Measurements from ENCODE around the gene VPS26C. TPM values are rescaled to one million over a fixed set of nuclear protein-coding genes. Genes with fewer than 3 reads are reported as not detected.

The VPS26C gene
- total and polyA plus RNA-seq, 2 of the 8 experiments (the other 6 are each of a cell fraction or from before 2014, with no cell fraction given): 43.5 to 71.6 TPM

GRCh38 chr21:37281993-37282392, 14.9 kb upstream of the VPS26C start:
- no peak overlapping the region for H2BK12ac ChIP-seq (ENCODE audit: low read depth, low read length)
- H3K27ac ChIP-seq (ENCODE audit: low read depth, low read length): no peak overlapping the region
- no peaks in the 10 kb centered on the region for H3K79me1 ChIP-seq (ENCODE audit: low read depth, low read length)
- H4K8ac ChIP-seq (ENCODE audit: extremely low read depth, insufficient read depth, low read length): no peak overlapping the region
- H3K4ac ChIP-seq (replicated peaks; ENCODE audit: insufficient read length, low read depth, low read length): no peak overlapping the region
- H2AK5ac ChIP-seq (ENCODE audit: low read depth, low read length): no peak overlapping the region
- peak overlapping the region in 1 of 2 experiments; percentile 17; a peak in 1 of 4 replicates for H3K4me2 ChIP-seq (ENCODE audit: insufficient read depth in 1 of 2, low read depth in 2 of 2, low read length in 2 of 2)
- POLR2A ChIA-PET (ENCODE audit: partially characterized antibody): interaction anchor here (0.8 kb wide), 1 partner anchor 12 kb away, joined by 3 read pairs; no protein-coding TSS in a partner anchor
- no peak overlapping the region for H3K14ac ChIP-seq (ENCODE audit: insufficient read length)
- H3K23ac ChIP-seq (ENCODE audit: insufficient read length): no peak overlapping the region
- peaks cover 0 to 6% (median 1%) of the 10 kb centered on the region in 4 experiments; a peak in 3 of 7 replicates for H3K4me1 ChIP-seq (replicated peaks in 1 of 4; ENCODE audit: control insufficient read depth in 3 of 4, insufficient read depth in 4 of 4, low read length in 3 of 4)
- no peaks in the 10 kb centered on the region for H3K23me2 ChIP-seq (ENCODE audit: low read depth, low read length)
- no peak overlapping the region for H2BK15ac ChIP-seq (ENCODE audit: low read length)
- H4K91ac ChIP-seq (replicated peaks; ENCODE audit: insufficient read length, low read length): no peak overlapping the region
- no peak overlapping the region for H3K9ac ChIP-seq (replicated peaks in 1 of 4; ENCODE audit: extremely low read depth in 1 of 4, low read depth in 3 of 4, low read length in 3 of 4)
- H3K56ac ChIP-seq (replicated peaks; ENCODE audit: insufficient read length, low read depth, low read length): no peak overlapping the region
- FAIRE-seq (no peak), DNase-seq (ENCODE audit: low read depth in 1 of 2, low spot score in 2 of 2) (no peak)
- H2AFZ ChIP-seq (ENCODE audit: low read length): no peak overlapping the region
- H3K27me3 ChIP-seq (replicated peaks in 1 of 4; ENCODE audit: control insufficient read depth in 3 of 4, extremely low read depth in 1 of 4, insufficient read depth in 3 of 4, low read length in 3 of 4): no peaks in the 10 kb centered on the region
- H3K4me3 ChIP-seq (ENCODE audit: extremely low read depth in 1 of 4, insufficient read depth in 2 of 4, low read depth in 3 of 4, low read length in 4 of 4): no peak overlapping the region
- no peak overlapping the region for H4K5ac ChIP-seq (ENCODE audit: insufficient read length, low read depth, low read length)
- H2BK5ac ChIP-seq (ENCODE audit: low read depth, low read length): no peak overlapping the region
- H3K79me2 ChIP-seq (ENCODE audit: control insufficient read depth in 1 of 2, insufficient read depth in 2 of 2, low read length in 2 of 2): no peaks in the 10 kb centered on the region
- H4K20me1 ChIP-seq (replicated peaks in 1 of 2; ENCODE audit: control insufficient read depth in 1 of 2, insufficient read depth in 2 of 2, low read length in 2 of 2): no peaks in the 10 kb centered on the region
- H2BK20ac ChIP-seq (ENCODE audit: low read length): no peak overlapping the region
- 71% methylated on average over 11 of the region's 16 CpGs; no CpG with 5 or more reads in 1 of the 2 experiments for WGBS, 2 experiments (ENCODE audit: extremely low coverage in 1 of 2, insufficient coverage in 1 of 2, insufficient read length in 1 of 2, insufficient replicate concordance in 2 of 2, low coverage in 1 of 2, low lambda C conversion rate in 2 of 2, missing lambda C conversion rate in 1 of 2)
- no peaks in the 10 kb centered on the region for H3K9me3 ChIP-seq (ENCODE audit: insufficient read depth in 2 of 2, low read depth in 1 of 2, low read length in 1 of 2)
- no peak overlapping the region for H3K18ac ChIP-seq (ENCODE audit: extremely low read depth, low read length)
- H2BK120ac ChIP-seq (replicated peaks; ENCODE audit: low read depth, low read length): no peak overlapping the region
- no peaks in the 10 kb centered on the region for H3K36me3 ChIP-seq (ENCODE audit: control insufficient read depth in 2 of 4, insufficient read depth in 4 of 4, low read length in 3 of 4)
- CTCF ChIA-PET (ENCODE audit: partially characterized antibody): no interaction called here
- TF ChIP-seq CHD2 (IDR thresholded peaks at IDR 0.05; ENCODE audit: low read length) (no peak), EP300 (IDR thresholded peaks at IDR 0.05; ENCODE audit: borderline replicate concordance in 1 of 2, low read depth in 2 of 2, low read length in 2 of 2) (no peak), RXRA (IDR thresholded peaks at IDR 0.05; ENCODE audit: insufficient read depth, low read depth, low read length) (no peak)
